T1000 (cell line): ENCODE measurements around the gene FAR1.
"Not testable (repeated sequence)": the region's sequence is repeated elsewhere in the genome, so short reads cannot be mapped to it uniquely, and the experiment has no call there.

Source experiments
- DNase-seq: peaks from one replicate; lab custom pipeline; 2025; ENCODE audit warnings: mixed read lengths; lab: John Stamatoyannopoulos, UW

FAR1 gene

DNA sequence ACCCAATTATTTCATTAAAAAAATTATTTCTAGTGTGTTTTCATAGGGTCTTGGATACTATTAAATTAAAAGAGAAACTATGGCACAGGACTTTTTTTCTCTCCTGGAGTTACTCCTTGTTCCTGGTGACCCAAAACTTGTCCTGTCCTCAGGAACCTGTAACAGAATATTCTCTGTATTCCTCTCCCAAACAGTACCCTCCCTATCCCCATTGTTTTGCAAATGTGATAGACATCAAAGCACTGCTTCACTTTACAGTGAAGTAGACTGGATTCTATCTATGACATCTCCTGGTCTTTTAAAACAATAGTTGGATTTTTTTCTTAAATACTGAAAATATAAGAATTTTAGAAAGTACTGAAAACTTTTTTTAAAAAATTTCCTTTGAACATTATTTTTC lies 37.2 kb downstream of the FAR1 start:
- DNase-seq = no peak

DNA sequence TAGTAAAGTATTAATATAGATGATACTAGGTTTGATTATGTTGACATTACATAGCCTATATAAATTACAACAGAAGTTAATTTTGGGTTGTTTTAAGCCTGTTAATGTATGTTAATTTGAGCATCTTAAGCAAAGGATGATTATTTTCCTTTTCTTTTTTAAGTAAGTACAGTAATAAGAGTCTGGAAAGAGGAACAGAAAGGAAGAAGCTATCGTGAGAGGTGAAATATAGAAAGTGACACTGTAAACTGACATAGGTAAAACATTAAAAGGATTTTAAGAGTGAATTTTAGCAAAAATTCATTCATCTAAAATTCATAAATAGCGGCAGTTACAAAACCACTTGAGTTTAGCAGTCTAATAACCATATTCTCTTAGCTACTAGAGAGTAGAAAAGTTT lies 45.5 kb downstream of the FAR1 start:
- no peak for DNase-seq

DNA sequence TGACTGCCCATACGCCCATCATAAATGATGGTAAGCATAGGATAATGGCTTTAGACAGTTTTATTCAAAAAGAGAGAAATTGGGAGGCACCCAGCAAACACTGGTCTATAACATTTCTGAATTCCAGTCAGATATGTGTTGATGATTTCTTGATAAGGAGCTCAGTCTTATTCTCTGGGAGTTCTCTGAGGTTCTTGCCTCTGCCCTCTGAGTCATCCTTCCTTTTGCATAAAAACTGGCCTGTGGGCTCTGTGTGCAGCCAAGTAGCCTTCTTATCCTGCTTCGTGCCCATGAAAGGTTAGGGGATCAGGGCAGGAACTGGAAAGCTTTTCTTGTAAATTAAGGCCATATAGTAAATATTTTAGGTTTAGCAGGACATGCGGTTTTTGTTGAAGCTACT lies 48.9 kb downstream of the FAR1 start:
- DNase-seq = peak; percentile 5

GRCh38 chr11:13718394-13718793 lies 49.9 kb downstream of the FAR1 start:
- DNase-seq = no peak

DNA sequence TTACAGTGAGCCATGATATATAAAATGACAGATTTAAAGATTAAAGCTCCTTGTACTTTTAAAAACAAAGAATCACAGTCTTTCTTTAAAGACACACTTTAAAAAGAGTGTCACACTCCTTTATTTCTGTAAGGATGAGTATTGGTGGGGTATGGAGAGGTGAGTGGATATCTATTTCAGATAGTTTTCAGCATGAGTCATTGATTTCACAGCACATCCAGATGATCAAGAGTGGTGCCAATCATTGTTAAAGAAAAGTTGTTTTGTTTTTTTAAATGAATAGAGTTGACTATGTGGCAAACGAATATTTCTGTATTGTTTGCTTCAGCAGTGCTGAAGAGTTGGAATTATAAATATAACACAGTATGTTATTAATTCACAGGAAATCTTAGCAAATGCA lies 52.5 kb downstream of the FAR1 start:
- DNase-seq = no peak

DNA sequence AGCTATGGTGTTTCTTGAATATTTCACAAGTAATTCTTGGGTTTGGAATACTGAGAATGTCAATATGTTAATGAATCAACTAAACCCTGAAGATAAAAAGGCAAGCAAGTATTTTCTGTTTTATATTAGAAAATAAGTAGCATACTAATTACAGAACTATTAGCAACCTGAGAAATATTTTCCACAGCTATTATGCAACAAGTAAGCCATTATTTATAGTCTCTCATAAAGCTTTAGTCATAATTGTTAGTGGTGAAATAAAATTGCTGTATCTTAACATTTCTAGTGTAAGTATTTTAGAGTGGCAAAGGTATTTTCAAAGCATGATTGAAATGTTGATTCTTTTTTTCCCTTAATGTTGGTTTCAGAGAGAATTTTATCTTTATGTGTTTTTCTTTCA lies 53.3 kb downstream of the FAR1 start:
- no peak for DNase-seq

DNA sequence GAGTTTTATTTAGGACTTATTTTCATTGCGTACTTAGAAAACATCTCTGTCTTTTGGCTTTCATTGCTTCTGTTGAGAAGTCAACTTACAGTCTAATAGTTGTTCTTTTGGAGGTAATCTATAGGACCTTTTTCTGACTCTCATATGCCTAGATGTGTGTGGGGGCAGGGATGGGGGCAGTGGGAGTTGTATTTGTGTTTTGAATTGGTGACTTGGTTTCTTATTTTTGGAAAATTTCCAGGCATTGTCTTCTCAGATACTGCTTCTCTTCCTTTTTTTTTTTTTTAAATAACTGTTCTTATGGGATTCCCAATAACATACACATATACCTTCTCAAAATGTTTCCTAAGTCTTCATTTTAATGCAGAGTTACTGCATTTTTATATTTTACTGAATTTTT lies 58.0 kb downstream of the FAR1 start:
- DNase-seq = no peak

DNA sequence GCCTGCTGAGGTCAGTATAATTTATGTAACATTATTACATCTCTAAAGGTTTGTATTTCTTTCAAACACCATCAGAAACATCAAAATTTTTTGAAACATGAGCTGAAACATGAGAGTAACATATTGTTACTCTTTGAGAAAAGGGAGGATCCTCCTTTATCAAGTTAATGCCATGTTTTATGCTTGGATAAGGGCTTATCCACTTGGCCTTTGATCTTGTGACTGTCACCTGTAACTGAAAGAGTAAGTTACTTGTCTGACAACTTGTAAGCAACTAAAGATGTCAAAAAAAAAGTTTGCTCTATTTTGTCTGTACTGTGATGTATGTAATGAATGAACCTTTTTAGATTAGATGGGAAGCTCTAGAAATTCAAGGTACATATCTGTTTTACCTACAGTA lies 59.6 kb downstream of the FAR1 start:
- no peak for DNase-seq

GRCh38 chr11:13734530-13734929 lies 66.1 kb downstream of the FAR1 start:
- no peak for DNase-seq

DNA sequence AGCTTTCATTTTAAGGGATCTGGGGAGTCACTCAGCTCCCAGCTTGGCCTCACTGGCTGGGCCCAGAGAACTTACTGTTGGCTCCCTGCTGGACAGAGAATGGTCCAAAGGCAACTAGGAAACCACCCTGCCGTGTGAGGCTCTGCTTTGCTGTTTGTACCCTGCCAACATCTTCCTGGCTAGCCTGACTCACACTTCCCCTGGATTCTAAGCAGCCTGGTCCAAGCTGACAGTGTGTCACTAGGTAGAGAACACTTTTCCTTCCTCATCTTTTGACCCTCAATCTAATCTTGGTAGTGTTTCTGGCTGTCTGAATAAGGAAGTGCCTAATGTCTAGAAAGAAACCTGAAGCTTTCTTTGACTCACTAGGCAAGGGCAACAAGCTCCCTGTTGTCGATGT lies 76.7 kb downstream of the FAR1 start:
- DNase-seq = no peak

GRCh38 chr11:13753316-13753715 lies 84.8 kb downstream of the FAR1 start:
- DNase-seq = not testable (repeated sequence)

DNA sequence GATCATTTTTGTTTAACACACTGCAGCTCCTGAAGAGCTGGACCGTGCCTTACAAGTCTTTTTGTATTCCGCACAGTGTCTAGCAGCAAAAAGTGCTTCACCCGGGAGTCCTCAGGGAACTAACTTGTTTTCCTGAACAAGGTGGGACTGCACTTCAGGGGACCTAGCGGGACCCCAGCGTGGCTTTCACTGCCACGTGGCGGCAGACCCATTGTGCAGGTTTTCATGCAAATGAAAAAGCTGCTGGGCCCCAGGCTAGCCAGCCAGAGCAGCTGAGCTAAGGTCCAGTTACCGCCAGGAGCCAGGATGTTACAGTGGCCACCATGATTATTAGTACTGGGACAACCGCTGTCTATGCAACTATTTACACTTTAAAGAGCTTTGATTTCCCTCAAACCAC lies 90.6 kb downstream of the FAR1 start:
- no peak for DNase-seq

- DNase-seq = no peak
Measured at GRCh38 chr11:13760115-13760514, 91.6 kb downstream of the FAR1 start.

DNA sequence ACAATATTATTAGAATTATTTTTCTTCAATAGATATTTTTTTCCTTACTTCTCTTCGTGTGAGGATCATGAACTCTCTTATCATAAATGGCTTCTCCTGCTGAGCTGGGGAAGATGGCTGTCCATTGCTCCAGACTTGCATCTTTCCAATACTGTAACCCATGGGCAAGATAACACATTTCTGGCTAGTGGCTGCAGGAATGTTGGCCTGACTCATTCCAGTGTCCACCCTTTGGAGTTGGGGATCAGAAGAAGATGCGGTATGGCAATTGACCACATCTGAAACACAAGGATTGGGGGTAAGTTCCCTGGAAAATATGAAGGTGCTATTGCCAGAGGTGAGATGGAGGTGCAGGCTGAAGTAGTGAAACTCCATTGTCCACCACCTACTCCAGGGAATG lies 92.8 kb downstream of the FAR1 start:
- DNase-seq = no peak

DNA sequence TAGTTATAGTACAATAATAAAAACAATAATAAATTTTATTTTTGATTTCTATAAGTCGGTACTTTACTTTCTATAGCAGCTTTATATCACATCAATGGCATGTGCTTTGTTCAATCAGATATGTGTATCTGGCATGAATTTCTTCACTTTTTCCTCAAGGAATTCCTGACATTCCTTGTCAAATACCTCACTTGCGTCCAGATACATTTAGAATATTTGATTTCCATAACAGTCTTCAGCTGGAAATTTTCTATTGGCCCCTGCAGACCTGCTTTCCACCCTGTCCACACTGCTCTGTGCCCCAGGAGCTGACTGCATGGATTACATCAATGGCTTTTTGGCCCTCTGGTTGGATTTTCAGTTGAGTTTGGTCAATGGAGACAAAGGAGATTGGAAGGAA lies 93.2 kb downstream of the FAR1 start:
- DNase-seq = no peak

DNA sequence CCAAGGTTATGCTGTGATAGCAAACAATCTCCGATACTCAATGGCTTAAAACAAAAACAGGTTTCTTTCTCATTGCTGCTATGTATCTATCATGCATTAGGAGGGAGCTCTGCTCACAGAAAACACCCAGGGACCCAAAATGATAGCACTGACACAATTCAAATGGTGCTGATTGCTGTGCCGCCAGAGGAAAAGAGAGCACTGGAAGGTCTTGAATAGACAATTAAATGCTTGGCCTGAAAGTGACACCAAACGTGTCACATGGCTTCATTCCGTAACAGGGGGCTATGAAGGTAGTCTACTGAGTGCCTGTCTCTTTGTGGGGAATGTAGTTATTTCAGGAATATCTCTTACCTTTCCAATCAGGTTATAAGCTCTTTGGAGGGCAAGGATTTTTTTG lies 94.2 kb downstream of the FAR1 start:
- no peak for DNase-seq

GRCh38 chr11:13763341-13763740 lies 94.9 kb downstream of the FAR1 start:
- no peak for DNase-seq

GRCh38 chr11:13765886-13766285 lies 97.4 kb downstream of the FAR1 start:
- DNase-seq = no peak

GRCh38 chr11:13767471-13767870 lies 99.0 kb downstream of the FAR1 start:
- no peak for DNase-seq

DNA sequence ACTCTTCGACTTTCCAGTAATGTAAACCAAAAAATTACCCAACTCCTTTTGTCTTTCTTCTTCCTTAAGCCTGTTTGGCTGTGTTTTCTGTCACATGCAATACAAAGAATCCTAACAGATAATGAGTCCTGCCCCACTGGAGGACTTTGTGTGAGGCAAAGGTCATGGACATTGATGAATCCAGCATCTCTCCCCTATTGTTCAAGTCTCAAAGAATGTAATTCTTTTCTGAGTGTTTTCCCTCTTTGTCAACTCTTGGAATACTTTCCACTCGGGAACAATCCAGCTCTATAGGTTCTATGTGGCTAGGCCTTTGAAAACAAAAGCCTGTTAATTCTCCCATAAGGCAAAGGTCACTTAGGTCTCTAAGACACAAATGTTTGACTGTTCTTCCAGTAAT lies 100.7 kb downstream of the FAR1 start:
- DNase-seq = no peak

- no peak for DNase-seq
Measured at GRCh38 chr11:13771151-13771550, 102.7 kb downstream of the FAR1 start.

GRCh38 chr11:13772223-13773046 lies 104.0 kb downstream of the FAR1 start:
- DNase-seq = no peak

DNA sequence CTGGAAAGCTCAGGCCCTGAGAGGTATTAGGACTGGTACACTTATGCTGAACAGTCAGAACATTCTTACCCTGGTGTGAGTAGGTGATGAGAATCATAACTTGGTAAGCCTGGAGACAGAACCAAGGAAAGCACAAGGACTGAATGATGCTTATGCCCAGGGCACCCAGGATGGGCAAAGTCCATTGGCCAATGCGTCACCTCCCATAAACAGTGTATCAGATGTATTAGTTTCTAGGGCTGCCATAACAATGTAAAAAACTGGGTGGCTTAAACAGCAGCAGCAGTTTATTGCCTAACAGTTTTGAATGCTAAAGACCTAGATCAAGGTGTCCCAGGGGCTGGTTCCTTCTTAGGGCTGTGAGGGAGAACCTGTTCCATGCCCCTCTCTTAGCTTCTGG lies 107.0 kb downstream of the FAR1 start:
- DNase-seq = no peak

DNA sequence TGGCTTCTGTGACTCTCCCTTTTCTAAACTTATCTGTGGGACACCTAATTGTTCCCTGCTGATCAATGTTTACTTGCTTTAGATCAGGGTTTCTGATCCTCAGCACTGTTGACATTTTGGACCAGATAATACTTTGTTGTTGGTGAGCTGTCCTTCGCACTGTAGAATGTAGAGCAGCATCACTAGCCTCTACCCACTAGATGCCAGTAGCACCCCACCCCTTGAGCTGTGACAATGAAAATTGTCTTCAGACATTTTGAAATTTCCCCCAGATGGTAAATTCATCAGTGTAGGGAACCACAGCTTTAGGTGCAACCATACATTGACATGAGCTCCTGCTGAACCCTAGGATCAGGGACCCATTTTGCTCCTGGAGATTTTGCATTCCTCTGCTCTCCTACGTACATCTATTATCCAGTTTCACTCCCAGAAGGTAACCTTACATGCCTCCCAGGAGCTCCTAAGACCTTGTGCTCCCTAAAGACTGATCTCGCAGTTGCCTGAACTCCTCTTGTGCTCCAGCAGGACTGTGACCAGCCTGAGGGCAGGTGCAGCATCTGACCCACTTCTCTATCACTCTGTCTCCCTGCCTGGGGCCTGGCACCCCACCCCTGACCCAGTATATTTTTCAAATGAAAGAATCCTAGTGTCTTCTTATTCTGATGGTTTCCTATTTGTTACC lies 107.8 kb downstream of the FAR1 start:
- DNase-seq = no peak
